Measurements from ENCODE around the gene PANX2. TPM values are rescaled to one million over a fixed set of nuclear protein-coding genes. Genes with fewer than 3 reads are reported as not detected.

The PANX2 gene
- total RNA-seq, 1 donor from 2014 or later = 0.76 TPM

DNA sequence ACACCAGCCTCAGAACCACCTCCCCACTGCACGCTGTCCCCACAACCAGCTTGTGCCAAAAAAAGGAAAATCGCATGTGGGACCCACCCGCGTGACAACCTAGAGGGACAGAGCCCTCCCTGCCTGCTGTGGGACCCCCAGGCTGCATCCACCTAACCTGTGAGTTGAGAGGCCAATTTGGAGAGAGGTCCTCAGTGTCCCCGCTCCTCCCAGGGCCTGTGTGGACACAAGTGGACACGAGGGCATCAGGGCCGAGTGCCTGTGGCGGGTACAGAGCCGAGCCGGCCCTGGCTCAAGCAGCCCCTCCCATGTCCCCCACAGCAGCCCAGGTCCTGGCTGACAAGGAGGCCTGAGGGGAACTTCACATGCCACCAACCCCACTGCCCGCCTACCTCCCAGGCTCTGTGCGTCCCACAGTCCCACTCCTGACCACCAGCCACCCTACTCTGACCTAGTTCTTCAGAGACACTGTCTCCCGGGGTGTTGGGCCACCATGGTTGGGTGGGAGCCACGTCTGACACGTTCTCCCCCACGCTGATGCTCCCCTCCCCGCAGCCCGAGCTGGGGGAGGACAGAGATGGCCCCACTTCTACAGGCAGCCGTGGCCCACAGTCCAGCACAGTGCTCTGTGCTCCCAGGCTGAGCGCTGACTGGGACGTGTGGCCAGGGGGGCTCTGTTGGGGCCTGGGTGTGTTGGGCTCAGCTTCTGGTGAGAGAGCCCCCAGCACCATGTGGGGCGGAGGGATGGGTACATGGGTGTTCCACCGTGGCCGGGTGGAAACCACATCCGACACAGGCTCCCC is 49.5 kb downstream of the PANX2 start:
- intact Hi-C loops (cut with DNase I) = no loop called here
- no peak for ATAC-seq
- no peak for DNase-seq (ENCODE audit: low spot score)

DNA sequence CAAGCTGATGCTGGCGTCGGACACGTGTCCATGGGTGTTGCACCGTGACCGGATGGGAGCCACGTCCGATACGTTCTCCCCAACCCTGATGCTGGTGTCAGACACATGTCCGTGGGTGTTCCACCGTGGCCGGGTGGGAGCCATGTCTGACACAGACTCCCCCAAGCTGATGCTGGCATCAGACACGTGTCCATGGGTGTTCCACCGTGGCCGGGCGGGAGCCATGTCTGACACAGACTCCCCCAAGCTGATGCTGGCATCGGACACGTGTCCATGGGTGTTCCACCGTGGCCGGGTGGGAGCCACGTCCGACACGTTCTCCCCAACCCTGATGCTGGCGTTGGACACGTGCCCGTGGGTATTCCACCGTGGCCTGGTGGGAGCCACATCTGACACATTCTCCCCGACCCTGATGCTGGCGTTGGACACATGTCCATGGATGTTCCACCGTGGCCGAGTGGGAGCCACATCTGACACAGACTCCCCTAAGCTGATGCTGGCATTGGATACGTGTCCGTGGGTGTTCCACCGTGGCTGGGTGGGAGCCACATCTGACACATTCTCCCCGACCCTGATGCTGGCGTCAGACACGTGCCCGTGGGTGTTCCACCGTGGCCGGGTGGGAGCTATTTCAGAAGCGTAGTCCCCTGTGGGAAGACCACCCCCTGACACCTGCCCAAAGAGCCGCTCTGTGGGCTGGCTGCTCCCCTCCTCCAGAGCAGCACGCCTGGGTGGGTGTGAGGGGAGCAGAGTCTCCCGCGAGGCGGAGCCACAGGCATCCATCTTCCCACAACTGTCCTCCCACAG is 50.3 kb downstream of the PANX2 start:
- DNase-seq (ENCODE audit: low spot score) = no peak
- intact Hi-C loops (cut with DNase I) = no loop called here
- no peak for ATAC-seq

DNA sequence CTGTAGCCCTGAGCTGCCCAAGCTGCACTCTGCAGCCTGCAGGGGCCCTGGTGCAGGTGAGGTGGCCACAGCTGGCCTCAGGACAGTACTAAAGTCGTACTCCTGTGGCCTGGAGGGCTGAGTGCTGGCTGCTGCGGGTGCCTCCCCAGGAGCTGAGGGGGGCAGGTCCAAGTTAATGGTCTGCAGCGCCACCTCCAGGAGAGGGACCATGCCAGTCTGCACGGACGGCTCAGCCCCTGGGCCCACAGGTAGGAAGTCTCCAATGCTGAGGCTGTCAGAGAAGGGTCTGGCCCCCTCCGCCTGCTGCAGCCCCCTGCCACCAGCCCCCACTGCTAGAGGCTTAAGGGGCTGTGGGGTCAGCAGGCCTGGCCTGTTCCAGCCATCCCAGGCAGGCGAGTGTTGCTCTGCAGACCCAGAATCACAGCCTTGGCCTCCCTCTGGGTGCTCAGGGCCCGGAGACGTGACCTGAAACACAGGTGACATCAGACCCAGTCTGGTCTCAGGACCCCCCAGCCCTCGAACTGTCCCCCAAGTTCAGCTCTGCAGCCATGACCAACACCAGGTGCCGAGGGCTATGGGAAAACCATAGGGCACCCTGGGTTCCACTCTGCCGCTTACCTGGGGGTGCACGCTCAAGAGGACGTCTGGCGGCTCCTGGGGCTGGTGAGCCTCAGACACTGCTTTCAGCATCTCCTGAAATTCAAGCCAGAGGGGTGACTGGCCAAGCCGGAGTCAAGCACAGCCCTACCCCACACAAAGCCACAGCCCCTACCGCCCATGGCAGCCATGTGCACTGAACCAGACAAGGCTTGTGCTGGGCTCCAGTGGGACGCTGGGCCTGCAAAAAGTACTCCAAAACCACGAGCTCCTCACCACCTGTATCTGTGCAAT is 51.1 kb downstream of the PANX2 start:
- no peak for DNase-seq (ENCODE audit: low spot score)
- intact Hi-C loops (cut with DNase I) = no loop called here

DNA sequence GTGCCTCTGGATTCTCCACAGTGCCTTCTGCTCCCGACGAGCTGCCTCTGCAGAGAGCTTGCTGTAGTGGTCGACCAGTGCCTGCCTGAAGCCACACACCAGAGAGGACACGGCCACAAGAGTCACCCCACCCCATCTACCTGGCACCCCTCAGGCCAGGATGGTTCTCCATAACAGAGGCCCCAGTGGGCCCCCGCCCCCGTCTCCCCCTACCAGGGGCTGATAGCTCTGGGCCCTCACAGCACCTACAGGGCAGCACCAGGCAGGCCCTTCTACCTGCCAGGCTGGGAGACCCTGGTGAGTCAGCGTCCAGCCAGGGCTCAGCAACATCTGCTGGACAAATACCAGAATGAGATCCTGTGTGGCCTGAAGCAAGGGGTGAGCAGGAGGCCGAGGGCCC is 52.0 kb downstream of the PANX2 start:
- intact Hi-C loops (cut with DNase I) = no loop called here
- ATAC-seq = no peak
- no peak for DNase-seq (ENCODE audit: low spot score)

More for the DNA sequence above, 51.1 kb downstream of the PANX2 start:
- no peak for ATAC-seq

DNA sequence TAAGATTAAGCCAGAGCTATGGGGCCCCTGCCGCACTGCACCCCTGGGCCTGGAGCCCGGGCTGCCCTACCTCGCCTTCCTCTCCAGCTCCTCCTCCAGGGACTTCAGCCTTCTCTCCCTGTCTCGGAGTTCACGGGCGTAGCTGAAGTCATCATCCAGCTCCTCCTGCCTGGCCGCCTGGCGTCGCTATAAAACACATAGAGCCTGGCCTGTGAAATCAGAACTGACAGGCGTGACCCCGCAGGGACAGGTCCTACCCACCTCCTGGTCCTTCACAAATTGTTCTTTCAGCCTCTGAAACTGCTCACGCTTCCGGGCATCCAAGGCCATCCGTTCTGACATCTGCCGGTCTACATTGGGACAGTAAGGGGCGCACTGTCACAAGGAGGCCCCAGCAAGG is 53.5 kb downstream of the PANX2 start:
- DNase-seq (ENCODE audit: low spot score) (no peak), ATAC-seq (no peak)
- intact Hi-C loops (cut with DNase I) = no loop called here

DNA sequence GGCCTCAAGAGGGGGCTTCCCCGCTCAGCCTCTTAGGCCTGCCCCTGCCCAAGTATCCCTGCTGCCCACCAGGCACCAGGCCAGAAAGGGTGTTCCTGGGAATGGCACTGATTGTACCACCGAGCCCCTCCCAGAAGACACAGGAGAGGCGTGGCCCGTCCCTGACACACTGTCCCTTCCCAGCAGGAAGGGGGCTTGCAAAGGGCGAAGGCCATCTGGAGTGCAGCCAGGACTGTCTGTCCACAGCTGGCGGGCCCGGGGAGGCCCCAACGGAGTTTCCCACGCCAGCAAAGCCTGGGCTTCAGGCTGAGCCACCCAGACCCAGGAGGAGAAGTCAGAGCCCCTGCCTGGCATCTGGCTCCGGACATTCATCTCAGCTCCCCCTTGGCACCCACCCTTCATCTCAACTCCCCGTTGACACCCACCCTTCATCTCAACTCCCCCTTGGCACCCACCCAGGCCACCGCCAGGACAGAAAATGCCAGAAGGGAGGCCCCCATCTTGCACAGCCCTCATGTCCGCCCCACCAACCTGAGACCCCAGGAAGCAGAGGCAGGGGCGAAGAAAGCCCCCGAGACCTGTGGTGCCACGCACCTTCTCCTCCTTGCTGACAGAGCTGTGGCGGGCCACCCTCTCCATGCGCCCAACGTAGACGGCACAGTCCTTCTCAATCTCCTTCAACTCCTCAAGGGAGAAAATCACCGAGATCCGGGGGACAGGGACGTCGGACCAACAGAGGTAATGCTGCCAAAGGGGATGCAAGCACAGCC is 54.9 kb downstream of the PANX2 start:
- no peak for DNase-seq (ENCODE audit: low spot score)
- ATAC-seq = no peak
- intact Hi-C loops (cut with DNase I) = no loop called here

DNA sequence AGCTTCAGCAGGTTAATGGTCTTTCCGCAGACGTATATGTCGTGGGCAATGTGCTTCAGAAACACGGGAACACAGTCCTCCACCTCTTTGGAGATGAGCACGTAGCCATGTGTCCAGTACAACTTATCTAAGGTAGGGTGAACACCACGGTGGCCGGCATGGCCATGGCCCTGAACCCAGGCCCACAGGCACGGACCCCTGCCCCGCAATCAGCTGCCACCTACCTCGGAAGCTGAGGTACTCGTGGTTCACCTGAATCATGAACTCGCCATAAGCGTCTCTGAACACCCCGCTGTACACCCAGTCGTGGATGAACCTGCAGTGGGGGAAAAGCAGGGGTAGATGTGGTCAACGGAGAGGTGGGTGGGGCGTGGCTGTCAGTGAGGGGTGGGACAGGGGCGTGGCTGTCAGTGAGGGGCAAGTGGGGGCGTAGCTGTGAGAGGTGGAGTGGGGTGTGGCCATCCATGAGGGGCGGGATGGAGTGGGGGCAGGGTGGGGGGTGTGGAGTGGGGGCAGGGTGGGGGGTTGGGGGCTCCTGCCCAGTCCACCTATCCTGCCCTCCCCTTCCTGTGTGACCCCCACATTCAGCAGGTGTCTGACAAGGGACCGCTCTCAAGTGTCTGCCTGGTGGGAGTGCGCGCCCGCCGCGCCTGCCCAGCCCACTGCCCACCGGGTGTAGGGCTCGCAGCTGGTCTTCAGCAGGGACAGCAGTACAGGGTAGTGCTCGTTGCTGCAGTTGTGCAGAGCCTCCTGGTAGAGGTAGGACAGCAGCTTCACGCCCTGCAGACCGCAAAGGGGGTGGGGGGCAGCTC is 55.7 kb downstream of the PANX2 start:
- no peak for ATAC-seq
- intact Hi-C loops (cut with DNase I) = no loop called here
- DNase-seq (ENCODE audit: low spot score) = no peak

DNA sequence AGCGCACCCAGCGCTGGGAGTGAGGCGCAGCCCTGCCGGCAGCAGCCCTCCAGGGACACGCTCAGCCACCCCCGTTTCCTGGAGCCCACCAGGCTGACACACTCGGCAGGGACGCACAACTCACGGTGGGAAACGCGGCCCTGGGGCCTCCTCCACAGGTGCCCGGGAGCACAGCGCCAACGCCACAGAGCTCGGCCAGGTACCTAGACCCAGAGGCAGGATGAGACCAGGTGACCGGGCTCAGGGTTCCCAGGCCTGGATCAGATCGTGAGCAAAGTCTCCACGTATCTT is 56.3 kb downstream of the PANX2 start:
- DNase-seq (ENCODE audit: low spot score) (no peak), ATAC-seq (no peak)
- intact Hi-C loops (cut with DNase I) = no loop called here

DNA sequence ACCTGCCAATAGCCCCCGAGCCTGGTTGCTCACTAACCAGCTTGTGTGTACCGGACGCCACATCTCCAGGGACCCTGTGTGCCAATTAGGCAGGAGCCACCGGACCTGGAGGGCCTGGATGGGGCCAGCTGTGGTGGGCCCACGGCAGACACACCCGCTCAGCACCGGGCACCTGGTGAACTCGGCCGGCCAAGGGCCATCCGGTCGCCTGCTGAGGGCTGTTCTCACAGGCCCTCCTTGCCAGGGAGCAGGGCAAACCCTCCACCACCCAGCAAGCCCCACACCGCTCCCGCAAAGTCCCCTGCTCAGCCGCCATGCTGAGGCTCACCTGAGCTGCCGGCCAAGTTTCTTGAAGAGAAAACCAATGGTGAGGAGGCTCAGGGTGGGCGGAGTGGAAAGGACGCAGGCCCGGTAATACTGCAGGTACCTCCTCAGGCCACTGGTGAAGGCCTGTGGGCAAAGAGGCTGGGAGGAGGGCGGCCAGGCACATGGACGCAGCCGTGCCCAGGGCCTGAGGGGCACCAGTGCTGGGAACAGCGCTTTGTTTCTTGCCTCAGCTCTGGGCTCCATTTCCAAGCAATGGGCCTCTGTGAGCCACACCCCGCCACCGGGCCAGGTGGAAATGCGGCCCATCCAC is 57.2 kb downstream of the PANX2 start:
- intact Hi-C loops (cut with DNase I) = no loop called here
- DNase-seq (ENCODE audit: low spot score) = no peak

DNA sequence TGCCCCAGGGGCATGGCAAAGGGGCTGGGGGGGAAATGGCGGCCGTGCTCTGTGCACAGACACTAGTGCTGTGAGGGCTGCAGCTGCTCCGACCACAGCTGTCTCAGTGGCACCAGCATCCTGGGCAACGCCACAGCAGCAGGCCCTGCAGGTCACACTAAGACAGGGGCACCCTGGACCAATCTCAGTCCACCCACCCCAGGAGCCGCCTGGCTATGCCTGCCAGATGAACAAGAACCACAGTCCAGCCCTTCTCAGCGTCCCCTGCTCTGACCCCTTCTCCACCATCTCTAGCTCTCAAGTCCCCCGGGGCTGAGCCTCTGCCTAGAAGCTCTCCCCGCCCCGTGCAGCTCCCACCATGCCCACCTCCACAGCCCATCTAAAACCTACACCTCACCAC is 57.8 kb downstream of the PANX2 start:
- intact Hi-C loops (cut with DNase I) = no loop called here
- ATAC-seq = no peak
- no peak for DNase-seq (ENCODE audit: low spot score)

More for the DNA sequence above, 57.2 kb downstream of the PANX2 start:
- ATAC-seq = no peak

DNA sequence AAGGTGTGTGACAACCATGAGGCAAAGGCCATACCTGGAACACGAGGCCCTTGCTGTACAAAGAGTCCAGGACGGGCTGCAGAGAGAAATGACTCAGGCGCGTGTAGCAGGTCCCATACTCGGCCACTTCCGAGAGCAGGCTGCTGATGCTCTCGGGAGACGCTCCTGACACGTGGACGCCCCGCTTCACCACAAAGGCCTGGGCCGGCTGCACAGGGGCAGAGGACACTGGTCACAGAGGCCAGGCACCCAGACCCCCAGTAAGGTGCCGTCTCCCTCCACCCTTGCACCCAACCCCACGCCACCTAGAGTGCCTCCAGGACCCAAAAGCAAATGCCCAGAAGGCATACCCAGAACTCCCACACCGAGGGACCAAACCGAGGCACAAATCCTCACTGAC is 58.8 kb downstream of the PANX2 start:
- no peak for ATAC-seq
- DNase-seq (ENCODE audit: low spot score) = no peak
- intact Hi-C loops (cut with DNase I) = no loop called here

Other genes with a start within 250 kb of the PANX2 start
- gene PIM3, start 210.0 kb upstream of the PANX2 start, total RNA-seq = 62.2 TPM
- not detected for gene IL17REL, start 158.0 kb upstream of the PANX2 start, total RNA-seq
- gene TTLL8, start 112.4 kb upstream of the PANX2 start, total RNA-seq = not detected
- gene MLC1, start 85.3 kb upstream of the PANX2 start, total RNA-seq = 0.45 TPM
- 1.6 TPM for gene MOV10L1, start 80.7 kb upstream of the PANX2 start, total RNA-seq
- 22.8 TPM for gene TRABD, start 15.2 kb downstream of the PANX2 start, total RNA-seq
- gene SELENOO, start 30.3 kb downstream of the PANX2 start, total RNA-seq = 22.6 TPM
- gene TUBGCP6, start 74.3 kb downstream of the PANX2 start, total RNA-seq = 47.6 TPM
- gene HDAC10, start 80.5 kb downstream of the PANX2 start, total RNA-seq = 32.4 TPM
- 17.8 TPM for gene MAPK12, start 91.0 kb downstream of the PANX2 start, total RNA-seq
- gene MAPK11, start 99.6 kb downstream of the PANX2 start, total RNA-seq = 20.4 TPM
- gene PLXNB2, start 136.9 kb downstream of the PANX2 start, total RNA-seq = 160 TPM
- gene DENND6B, start 156.3 kb downstream of the PANX2 start, total RNA-seq = 14.0 TPM
- gene PPP6R2, start 172.6 kb downstream of the PANX2 start, total RNA-seq = 42.1 TPM